ENCODE results near the gene ADAMTS14.

- TF ChIP-seq EZH2 (IDR thresholded peaks at IDR 0.05), result no peak
- no peak for TF ChIP-seq POLR2AphosphoS5 (IDR thresholded peaks at IDR 0.05; ENCODE audit: borderline replicate concordance, low read depth, low read length)
- no peak for TF ChIP-seq FOXP2 (optimal IDR thresholded peaks at IDR 0.05; ENCODE audit: control extremely low read depth, extremely low read length, insufficient read depth)
Measured at GRCh38 chr10:70779088-70779487, 106.8 kb downstream of the ADAMTS14 start.
